Loucy (cell line): ENCODE results near the gene MITF.

Source experiments
- H2AFZ ChIP-seq: fragments of 200-600 bp; sonication (generic); 2 replicates; pipeline ENCODE4 v1.6.0; 2016; ENCODE audit warnings: antibody characterized with exemption, mild to moderate bottlenecking, low read length, moderate library complexity
- H3F3A ChIP-seq: fragments of 200-600 bp; 2 replicates; pipeline ENCODE4 v1.6.0; 2016; ENCODE audit warnings: antibody characterized with exemption, low read depth, mild to moderate bottlenecking
- H3K27me3 ChIP-seq: fragments of 200-600 bp; sonication (generic); 2 replicates; pipeline ENCODE4 v1.6.1; 2014; ENCODE audit warnings: low read length, mild to moderate bottlenecking; ENCODE audit not compliant: insufficient read depth, poor library complexity, severe bottlenecking
- H3K36me3 ChIP-seq: fragments of 200-600 bp; sonication (generic); 2 replicates; pipeline ENCODE4 v1.6.1; 2016; ENCODE audit warnings: low read length; ENCODE audit not compliant: insufficient read depth
- H3K4me1 ChIP-seq: fragments of 200-600 bp; sonication (generic); 2 replicates; pipeline ENCODE4 v1.5.1; 2014; ENCODE audit warnings: low read length, mild to moderate bottlenecking; ENCODE audit not compliant: insufficient read depth, poor library complexity, severe bottlenecking
- H3K4me2 ChIP-seq: fragments of 200-600 bp; sonication (generic); 2 replicates; pipeline ENCODE4 v1.6.0; 2014; ENCODE audit warnings: antibody characterized with exemption, low read length, low read depth, mild to moderate bottlenecking; ENCODE audit not compliant: poor library complexity, severe bottlenecking
- H3K4me3 ChIP-seq: fragments of 200-600 bp; sonication (generic); 2 replicates; pipeline ENCODE4 v1.5.1; 2014; ENCODE audit warnings: low read length, mild to moderate bottlenecking, mixed read lengths; ENCODE audit not compliant: poor library complexity, severe bottlenecking
- H3K79me2 ChIP-seq: fragments of 200-600 bp; sonication (generic); 2 replicates; pipeline ENCODE4 v1.6.1; 2014; ENCODE audit warnings: low read length; ENCODE audit not compliant: insufficient read depth
- H3K9ac ChIP-seq: fragments of 200-600 bp; sonication (generic); 2 replicates; pipeline ENCODE4 v1.6.0; 2014; ENCODE audit warnings: mild to moderate bottlenecking, low read depth, low read length, moderate library complexity; ENCODE audit not compliant: poor library complexity, severe bottlenecking
- H3K9me2 ChIP-seq: fragments of 200-600 bp; sonication (generic); replicated peaks from 2 replicates; pipeline ENCODE4 v1.6.1; 2016; ENCODE audit warnings: low read depth, low read length, mixed read lengths
- H3K9me3 ChIP-seq: fragments of 200-600 bp; sonication (generic); 2 replicates; pipeline ENCODE4 v1.6.1; 2014; ENCODE audit warnings: mild to moderate bottlenecking, antibody characterized with exemption, low read length, low read depth; ENCODE audit not compliant: insufficient read depth
- H4K20me1 ChIP-seq: fragments of 200-600 bp; sonication (generic); 2 replicates; pipeline ENCODE4 v1.6.0; 2014; ENCODE audit warnings: antibody characterized with exemption, low read length, mild to moderate bottlenecking; ENCODE audit not compliant: insufficient read depth, poor library complexity, severe bottlenecking
- CTCF ChIP-seq: fragments of 200-600 bp; sonication (generic); conservative IDR thresholded peaks from 2 replicates; pipeline ENCODE4 v1.5.1; 2014; ENCODE audit warnings: mild to moderate bottlenecking, antibody characterized with exemption, low read length
- EZH2phosphoT487 ChIP-seq: fragments of 200-600 bp; IDR thresholded peaks from 2 replicates; pipeline ENCODE4 v1.6.1; 2018; ENCODE audit warnings: antibody characterized with exemption, mild to moderate bottlenecking, moderate library complexity, borderline replicate concordance

MITF gene

GRCh38 chr3:69967156-69967555 is 227.9 kb downstream of the MITF start:
- no peaks in the 10 kb centered on the region for H3K9me3 ChIP-seq
- no peaks in the 10 kb centered on the region for H3K4me1 ChIP-seq
- no peak overlapping the region for H3K4me3 ChIP-seq
- H3K9me2 ChIP-seq, result no peaks in the 10 kb centered on the region
- no peak overlapping the region for H3K9ac ChIP-seq
- no peaks in the 10 kb centered on the region for H3K79me2 ChIP-seq
- no peak overlapping the region for H3K4me2 ChIP-seq
- H4K20me1 ChIP-seq, result no peaks in the 10 kb centered on the region
- no peaks in the 10 kb centered on the region for H3K36me3 ChIP-seq
- H3F3A ChIP-seq, result no peaks in the 10 kb centered on the region
- no peak for TF ChIP-seq CTCF
- no peak for TF ChIP-seq EZH2phosphoT487
- no peaks in the 10 kb centered on the region for H3K27me3 ChIP-seq
- no peak overlapping the region for H2AFZ ChIP-seq

GRCh38 chr3:69970827-69971226 is 231.6 kb downstream of the MITF start:
- Histone ChIP-seq H3F3A (no peaks in the 10 kb centered on the region), H3K4me3 (no peak overlapping the region), H3K27me3 (no peaks in the 10 kb centered on the region), H2AFZ (no peak overlapping the region), H3K36me3 (no peaks in the 10 kb centered on the region), H3K9ac (no peak overlapping the region), H3K4me2 (no peak overlapping the region), H3K9me3 (no peaks in the 10 kb centered on the region), H3K4me1 (no peaks in the 10 kb centered on the region), H3K9me2 (no peaks in the 10 kb centered on the region), H3K79me2 (no peaks in the 10 kb centered on the region), H4K20me1 (no peaks in the 10 kb centered on the region)
- no peak for TF ChIP-seq EZH2phosphoT487
- TF ChIP-seq CTCF, result no peak

GRCh38 chr3:69972672-69973071 is 233.4 kb downstream of the MITF start:
- TF ChIP-seq EZH2phosphoT487 (no peak), CTCF (no peak)
- H3K4me2 ChIP-seq, result no peak overlapping the region

More at GRCh38 chr3:69972672-69973071, 233.4 kb downstream of the MITF start:
- Histone ChIP-seq H3K79me2 (no peaks in the 10 kb centered on the region), H2AFZ (no peak overlapping the region), H3K27me3 (no peaks in the 10 kb centered on the region), H3K9me3 (no peaks in the 10 kb centered on the region), H3K4me1 (no peaks in the 10 kb centered on the region), H3F3A (no peaks in the 10 kb centered on the region), H3K4me3 (no peak overlapping the region), H4K20me1 (no peaks in the 10 kb centered on the region), H3K9me2 (no peaks in the 10 kb centered on the region), H3K36me3 (no peaks in the 10 kb centered on the region), H3K9ac (no peak overlapping the region)
